GM08714 (cell line): ENCODE results near the gene FKRP.
A peak's percentile ranks its signal among the peaks of the same experiment; 100 is the strongest.
"Not testable (repeated sequence)": the region's sequence is repeated elsewhere in the genome, so short reads cannot be mapped to it uniquely, and the experiment has no call there.

Source experiments
- H3K4me3 ChIP-seq: fragments of 200-500 bp; sonication (Bioruptor generic); 2 replicates; pipeline ENCODE4 v1.5.1; 2014; ENCODE audit warnings: mild to moderate bottlenecking, low read length, inconsistent platforms
- ZNF274 ChIP-seq: IDR thresholded peaks from 2 replicates; pipeline ENCODE4 v1.6.1; 2012; ENCODE audit warnings: mild to moderate bottlenecking, low read depth, low read length

The FKRP gene, protein sequence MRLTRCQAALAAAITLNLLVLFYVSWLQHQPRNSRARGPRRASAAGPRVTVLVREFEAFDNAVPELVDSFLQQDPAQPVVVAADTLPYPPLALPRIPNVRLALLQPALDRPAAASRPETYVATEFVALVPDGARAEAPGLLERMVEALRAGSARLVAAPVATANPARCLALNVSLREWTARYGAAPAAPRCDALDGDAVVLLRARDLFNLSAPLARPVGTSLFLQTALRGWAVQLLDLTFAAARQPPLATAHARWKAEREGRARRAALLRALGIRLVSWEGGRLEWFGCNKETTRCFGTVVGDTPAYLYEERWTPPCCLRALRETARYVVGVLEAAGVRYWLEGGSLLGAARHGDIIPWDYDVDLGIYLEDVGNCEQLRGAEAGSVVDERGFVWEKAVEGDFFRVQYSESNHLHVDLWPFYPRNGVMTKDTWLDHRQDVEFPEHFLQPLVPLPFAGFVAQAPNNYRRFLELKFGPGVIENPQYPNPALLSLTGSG

DNA sequence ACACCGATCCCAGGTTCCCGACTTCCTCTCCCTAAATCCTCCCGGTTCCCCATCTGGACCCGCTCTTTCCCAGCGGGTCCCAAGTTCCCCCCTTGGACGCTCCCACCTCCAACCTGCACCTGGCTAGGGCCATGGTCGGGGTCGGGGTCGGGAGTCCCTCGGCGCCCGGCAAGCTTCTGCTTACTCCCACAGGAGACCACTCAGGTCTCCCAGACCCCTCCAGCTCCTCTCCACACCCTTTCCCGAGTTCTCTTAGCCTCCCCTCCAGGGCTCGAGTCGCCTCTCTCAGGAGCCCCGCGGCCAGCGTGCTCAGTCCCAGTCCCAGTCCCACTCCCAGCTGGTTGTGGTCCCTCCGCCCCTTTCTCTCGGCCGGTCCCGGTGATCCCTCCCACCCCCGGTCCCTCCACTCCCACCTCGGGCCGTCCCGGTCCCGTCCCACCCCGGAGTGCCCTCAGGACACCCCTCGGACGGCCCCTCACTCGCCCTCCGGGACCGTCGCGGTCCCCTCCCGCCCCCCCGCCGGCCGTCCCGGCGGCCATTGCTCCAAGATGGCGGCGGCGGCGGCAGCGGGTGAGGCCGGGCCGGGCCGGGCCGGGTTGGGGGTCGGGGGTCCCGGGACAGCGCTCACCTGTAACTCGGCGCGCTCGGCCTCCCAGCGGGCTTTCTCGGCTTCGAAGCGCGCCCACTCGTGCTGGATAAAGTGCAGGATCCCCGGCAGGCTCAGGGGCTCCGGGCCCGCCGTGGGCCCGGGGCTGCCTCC, at the start of gene FKRP:
Gene FKRP, plus strand, starts transcription at position 537 of the 760 bp plus-strand sequence. CDS start 9,394 bp downstream, outside the sequence.
- no peak for TF ChIP-seq ZNF274
- peak within 1 kb of the TSS; percentile 98 for H3K4me3 ChIP-seq

DNA sequence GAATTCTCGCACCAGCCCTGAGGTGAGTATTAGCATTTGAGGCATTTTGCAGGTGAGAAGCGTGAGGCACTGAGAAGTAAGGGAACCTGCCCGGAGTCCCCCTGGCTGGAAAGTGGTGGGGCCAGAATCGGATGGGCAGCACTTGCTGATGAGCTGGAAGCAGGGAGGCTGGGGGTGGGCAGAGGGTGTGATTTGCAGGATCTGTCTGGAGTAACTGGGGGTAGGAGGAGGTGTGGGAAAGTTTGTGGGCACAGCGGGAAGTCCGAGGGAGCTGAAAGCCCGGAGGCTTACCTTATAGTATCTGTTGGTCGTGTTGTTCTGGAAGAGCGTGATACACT, 49.0 kb upstream of the FKRP start:
- H3K4me3 ChIP-seq = no peak overlapping the region
- TF ChIP-seq ZNF274 = no peak

DNA sequence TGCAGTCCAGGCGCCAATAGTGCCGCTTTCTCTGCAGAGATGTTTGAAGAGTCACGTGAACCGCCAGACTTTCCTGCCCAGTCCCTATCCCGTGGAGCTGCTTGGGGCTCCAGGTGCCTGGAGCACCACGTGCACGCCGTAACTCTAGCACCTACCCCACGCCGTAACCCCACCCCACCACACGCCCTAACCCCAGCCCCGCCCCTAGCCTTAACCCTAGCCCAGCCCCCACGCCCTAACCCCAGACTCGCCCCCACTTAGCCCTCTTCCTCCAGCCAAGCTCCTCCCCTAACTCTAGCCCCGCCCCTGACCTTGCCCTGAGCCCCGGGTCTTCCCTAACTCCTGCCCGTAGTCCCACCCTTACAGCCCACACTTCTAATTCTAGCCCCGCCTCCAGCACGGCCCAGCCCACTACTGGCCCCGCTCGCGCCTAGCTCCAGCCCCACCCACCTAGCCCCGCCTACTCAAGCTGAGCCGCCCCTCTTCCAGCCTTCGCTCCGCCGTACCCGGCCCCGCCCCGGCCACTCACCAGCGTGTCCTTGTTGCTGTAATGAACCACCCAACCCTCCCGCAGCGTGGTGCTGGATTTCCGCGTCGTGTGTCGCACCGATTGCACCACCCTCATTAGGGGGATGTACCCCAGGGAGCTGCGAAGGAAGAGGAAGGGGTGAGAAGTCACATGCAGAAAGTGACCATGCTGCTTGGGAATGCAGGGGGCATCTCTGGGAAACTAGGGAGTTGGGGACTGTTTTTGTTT, 48.5 kb upstream of the FKRP start:
- TF ChIP-seq ZNF274 = no peak
- H3K4me3 ChIP-seq = no peak overlapping the region

DNA sequence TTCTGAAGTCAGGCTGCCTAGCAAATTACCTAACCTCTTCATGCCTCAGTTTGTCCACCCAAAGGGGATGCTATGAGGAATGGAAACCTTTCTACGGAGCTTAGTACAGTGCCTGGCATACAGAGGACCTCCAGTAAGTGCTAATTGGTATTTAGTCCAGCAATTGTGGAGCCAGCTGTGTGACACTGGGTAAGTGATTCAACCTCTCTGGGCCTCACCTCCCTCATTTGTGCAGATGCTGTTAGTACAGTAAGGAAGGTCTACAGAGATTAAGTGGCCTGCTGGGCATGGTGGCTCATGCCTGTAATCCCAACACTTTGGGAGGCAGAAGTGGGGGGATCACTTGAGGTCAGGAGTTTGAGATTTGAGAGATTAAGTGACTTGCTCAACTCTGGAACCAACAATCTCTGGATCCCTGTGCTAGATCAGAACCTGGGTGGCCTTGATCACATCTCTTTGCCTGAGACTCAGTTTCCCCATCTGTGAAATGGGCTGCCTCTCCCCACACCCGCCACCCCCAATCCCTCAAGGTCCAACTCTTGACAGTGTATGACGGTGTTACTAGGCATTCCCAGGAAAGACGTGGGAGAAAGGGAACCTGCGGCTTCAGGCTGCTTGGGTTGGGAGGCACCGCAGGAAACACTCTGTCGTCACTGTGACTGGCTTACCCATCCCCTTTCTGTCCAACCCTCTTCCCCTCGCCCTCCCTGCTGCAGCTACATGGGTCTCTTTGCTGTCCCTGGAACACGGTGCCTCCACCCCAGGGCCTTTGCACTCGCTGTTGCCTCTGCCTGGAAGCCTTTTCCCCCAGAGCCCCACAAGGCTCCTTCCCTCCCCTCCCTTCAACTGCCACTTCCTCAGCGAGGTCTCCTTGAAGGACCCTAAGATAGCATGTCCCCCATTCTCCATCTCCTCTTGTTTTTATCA, 47.2 kb upstream of the FKRP start:
- no peak for TF ChIP-seq ZNF274

DNA sequence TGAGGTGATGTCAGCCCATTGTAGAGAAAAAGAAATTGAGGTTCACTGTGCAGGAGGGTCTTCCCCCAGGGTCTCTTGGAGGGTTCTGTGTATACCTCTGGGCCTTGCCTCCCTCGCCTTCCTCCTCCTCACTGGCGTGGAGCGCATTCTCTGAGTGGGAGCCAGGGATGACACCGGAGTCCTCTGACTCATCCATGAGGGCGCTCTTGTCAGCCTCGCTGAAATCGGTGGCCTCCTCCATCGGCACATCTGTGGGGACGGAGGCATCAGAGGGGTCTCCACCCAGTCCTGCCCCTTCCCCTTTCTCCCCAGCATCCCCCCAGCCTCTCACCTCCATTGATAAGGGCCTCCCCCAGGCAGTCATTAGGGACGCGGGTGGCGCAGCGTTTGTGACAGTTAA, 45.2 kb upstream of the FKRP start:
- TF ChIP-seq ZNF274 = no peak

More for the DNA sequence above, 47.2 kb upstream of the FKRP start:
- H3K4me3 ChIP-seq = no peak overlapping the region

DNA sequence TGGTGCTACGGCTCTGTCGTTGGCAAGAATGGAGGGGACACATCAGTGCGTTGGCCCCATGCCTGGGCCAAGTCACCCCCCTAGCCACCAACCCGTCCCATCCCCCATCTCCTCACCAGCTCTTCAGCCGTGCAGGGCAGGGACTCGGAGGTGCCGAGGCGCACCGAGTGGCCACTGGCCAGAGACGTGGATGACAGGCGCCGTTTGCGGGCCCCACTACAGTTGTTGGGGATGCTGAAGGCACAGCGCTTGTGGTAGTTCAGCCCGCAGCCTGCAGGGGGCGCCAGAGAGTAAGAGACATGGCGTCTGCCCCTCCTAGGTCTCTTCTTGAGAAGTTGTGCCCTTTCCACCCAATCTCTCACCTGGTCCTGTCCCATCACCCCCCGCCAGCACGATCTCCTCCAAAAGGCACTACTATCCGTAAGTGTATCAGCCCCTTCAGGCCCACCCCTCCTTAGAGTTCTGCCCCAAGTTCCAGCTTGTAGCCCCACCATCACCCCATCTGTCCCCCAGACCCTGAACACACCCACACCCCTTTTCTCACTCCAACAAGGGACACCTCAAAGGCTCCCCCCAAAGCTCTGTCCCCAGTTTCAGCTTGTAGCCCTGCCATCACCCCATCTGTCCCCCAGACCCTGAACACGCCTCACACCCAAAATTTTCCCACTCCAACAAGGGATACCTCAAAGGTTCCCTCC, 41.3 kb upstream of the FKRP start:
- no peak for TF ChIP-seq ZNF274
- H3K4me3 ChIP-seq = no peak overlapping the region

More for the DNA sequence above, 45.2 kb upstream of the FKRP start:
- no peak overlapping the region for H3K4me3 ChIP-seq

DNA sequence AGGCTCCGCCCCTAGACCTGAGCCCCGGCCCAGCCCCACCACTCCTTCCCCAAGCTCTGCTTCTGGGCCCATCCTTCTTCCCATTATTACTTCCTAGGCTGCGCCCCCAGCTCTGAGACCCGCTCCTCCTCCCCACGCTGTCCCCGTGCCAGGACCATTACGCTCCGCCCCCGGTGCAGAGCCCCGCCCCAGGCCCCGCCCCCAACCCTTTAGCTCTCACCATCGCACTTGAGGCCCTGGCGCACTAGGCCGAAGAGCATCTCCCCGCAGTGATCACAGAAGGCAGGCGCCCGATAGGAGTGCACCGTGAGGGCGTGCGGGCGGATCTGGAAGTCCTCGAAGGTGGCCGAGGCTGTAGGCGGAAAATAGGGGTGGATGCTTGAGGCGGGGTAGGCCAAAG, 35.2 kb upstream of the FKRP start:
- no peak for TF ChIP-seq ZNF274
- no peak overlapping the region for H3K4me3 ChIP-seq

DNA sequence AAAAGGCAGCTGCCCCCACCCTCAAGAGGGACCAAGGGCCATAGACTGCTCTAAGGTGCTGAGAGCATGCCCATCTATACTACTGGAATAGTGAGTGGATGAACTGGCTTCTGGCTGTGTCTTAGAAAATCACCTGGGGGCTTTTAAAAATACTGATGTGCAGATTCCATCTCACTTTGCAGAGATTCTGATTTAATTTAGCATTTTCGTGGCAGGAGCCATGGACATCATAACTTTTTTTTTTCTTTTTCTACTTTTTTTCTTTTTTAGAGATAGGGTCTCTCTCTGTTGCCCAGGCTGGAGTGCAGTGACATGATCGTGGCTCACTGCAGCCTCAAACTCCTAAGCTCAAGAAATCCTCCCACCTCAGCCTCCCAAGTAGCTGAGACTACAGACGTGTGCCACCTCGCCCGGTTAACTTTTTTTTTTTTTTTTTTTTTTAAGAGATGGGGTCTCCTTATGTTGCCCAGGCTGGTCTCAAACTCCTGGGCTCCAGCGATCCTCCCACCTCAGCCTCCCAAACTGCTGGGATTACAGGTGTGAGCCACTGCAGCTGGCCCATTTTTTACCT, 33.0 kb upstream of the FKRP start:
- not testable (repeated sequence) for H3K4me3 ChIP-seq

DNA sequence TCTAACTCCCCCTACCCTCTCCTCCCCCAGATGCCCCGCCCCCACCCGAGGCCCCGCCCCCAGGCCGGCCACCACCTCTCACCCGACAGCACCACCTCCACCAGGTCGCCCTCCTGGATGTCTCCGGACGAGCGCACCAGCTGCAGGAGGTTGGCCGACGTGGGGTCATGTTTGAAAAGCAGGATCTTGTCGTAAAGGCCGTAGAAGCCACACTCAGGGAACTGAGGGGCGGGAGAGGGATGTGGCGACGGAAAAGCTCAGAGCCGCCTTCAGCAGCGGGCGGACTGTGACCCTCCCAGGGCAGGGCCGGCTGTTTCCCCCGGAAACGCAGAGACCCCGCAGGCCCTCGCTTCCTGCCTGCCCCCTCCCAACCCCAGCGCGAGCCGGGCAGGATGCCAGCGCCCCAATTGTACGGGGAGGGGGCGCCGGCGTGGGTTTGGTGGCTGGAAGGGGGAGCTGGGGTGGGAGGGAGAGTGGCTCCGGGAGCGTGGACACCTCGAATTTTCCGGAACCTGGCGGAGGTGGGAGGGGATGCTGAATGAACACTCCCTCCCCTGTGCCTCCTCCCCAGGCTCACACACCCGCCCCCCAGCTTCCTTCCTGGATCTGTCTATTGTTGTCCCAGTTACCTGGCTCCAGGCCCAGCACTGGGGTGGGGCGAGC, 31.9 kb upstream of the FKRP start:
- peak overlapping the region; percentile 97 for H3K4me3 ChIP-seq

DNA sequence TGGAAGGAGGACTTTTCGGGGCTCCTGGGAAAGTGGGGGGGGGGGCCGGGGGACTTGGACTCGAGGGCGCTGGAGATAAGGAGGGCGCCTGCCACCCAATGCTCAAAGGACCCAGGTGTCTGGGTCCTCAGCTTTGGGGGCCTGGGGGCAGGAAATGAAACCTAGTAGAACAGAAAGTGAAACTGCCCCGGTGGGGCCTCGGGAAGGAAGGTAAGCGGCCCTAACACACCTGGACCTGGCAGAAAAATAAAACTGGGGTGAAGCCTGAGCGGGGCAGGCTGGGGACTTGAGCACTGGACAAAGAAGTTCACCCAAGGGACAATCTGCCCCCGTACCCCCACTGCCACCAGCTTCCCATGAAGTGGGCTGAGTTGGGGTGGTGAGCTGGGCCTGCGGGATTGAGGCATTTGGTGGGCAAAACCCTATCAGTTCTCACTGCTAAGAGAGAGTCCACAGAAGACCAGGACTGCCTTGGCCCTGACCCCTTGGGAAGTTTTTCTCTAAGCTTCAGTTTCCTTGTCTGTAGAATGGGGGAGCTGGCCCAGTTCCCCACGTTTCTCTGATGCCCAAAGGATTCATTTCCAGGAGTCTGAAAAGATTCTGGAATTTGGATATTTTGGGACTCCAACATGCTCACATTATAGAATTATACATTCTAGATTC, 31.3 kb upstream of the FKRP start:
- TF ChIP-seq ZNF274 = no peak
- peak overlapping the region; percentile 97 for H3K4me3 ChIP-seq

More for the DNA sequence above, 31.9 kb upstream of the FKRP start:
- no peak for TF ChIP-seq ZNF274

DNA sequence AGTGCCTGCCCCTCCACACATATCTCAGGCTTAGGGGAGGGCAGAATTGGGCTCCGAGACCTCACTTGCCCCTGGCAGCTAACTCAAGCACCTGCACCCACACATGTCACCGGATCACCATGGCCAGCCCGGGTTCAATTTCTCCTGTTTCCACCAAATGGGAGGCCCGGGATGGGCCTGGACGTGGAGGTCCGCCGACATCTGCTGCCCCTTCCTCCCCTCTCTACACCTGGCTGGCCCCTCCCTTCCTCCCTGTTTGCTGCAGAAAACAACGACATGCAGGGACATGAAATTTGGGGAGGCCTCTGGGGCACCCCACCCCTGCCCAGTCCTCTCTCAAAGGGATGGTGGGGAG, 30.3 kb upstream of the FKRP start:
- TF ChIP-seq ZNF274 = no peak
- H3K4me3 ChIP-seq = peak overlapping the region; percentile 97
